Caco-2 (cell line): ENCODE measurements around the gene AIG1. TPM values are rescaled to one million over a fixed set of nuclear protein-coding genes. Genes with fewer than 3 reads are reported as not detected.

Source experiments
- BruUV-seq: library from RNA; stranded (reverse); fragments of 400-500 nt; replicated peaks from 2 replicates; lab custom pipeline; 2021; lab: Mats Ljungman, UMichigan
- CTCF ChIA-PET: fragments of 300-600 bp; sonication (Branson Sonifier 250); formaldehyde crosslinking; loops from one replicate; lab custom pipeline; 2022; ENCODE audit warnings: antibody characterized with exemption; lab: Charles Lee
- POLR2A ChIA-PET: fragments of 300-600 bp; sonication (Branson Sonifier 250); formaldehyde crosslinking; loops from one replicate; lab custom pipeline; 2022; ENCODE audit warnings: antibody characterized with exemption; lab: Charles Lee
- DNase-seq, 2 experiments: peaks; one replicate each; pipeline versions ENCODE4 v3.0.0 to v3.0.0-alpha.2; 2020 to 2022
- H3K27me3 ChIP-seq: replicated peaks from 2 replicates; pipeline ENCODE4 v1.6.0; 2011; ENCODE audit warnings: low read length; ENCODE audit not compliant: control insufficient read depth, insufficient read depth
- H3K36me3 ChIP-seq: 2 replicates; pipeline ENCODE4 v1.5.1; 2011; ENCODE audit warnings: low read length; ENCODE audit not compliant: control insufficient read depth, insufficient read depth
- H3K4me1 ChIP-seq: fragments of 250-450 bp; sonication (Bioruptor Pico); 2 replicates; pipeline ENCODE4 v1.5.1; 2020; ENCODE audit warnings: mild to moderate bottlenecking
- H3K4me3 ChIP-seq: 2 replicates; pipeline ENCODE4 v1.5.1; 2011; ENCODE audit warnings: low read depth, mild to moderate bottlenecking, control low read depth, low read length
- H3K9me3 ChIP-seq: fragments of 250-450 bp; sonication (Bioruptor Pico); 2 replicates; pipeline ENCODE4 v1.5.1; 2020; ENCODE audit warnings: mild to moderate bottlenecking, moderate library complexity
- H3K27ac Mint-ChIP-seq: one replicate; pipeline ENCODE4 v1.8.0; 2022; ENCODE audit warnings: mixed read lengths; ENCODE audit not compliant: unreplicated experiment
- H3K27me3 Mint-ChIP-seq: one replicate; pipeline ENCODE4 v1.8.0; 2022; ENCODE audit warnings: mixed read lengths; ENCODE audit not compliant: insufficient read depth, unreplicated experiment
- H3K36me3 Mint-ChIP-seq: one replicate; pipeline ENCODE4 v1.8.0; 2022; ENCODE audit warnings: mild to moderate bottlenecking, mixed read lengths; ENCODE audit not compliant: insufficient read depth, unreplicated experiment
- H3K4me1 Mint-ChIP-seq: one replicate; pipeline ENCODE4 v1.8.0; 2022; ENCODE audit warnings: low read depth, mixed read lengths; ENCODE audit not compliant: unreplicated experiment
- H3K4me3 Mint-ChIP-seq: one replicate; pipeline ENCODE4 v1.8.0; 2022; ENCODE audit warnings: mild to moderate bottlenecking, moderate library complexity, mixed read lengths; ENCODE audit not compliant: unreplicated experiment
- H3K9me3 Mint-ChIP-seq: one replicate; pipeline ENCODE4 v1.8.0; 2022; ENCODE audit warnings: mixed read lengths; ENCODE audit not compliant: unreplicated experiment
- CTCF ChIP-seq, 2 experiments: fragments of 200-600 bp in 1 of 2; IDR thresholded peaks; 1 replicate in 1 of 2; 2 replicates in 1 of 2; pipeline versions ENCODE4 v1.5.1 to v1.8.0; 2011 to 2022; ENCODE audit warnings: antibody characterized with exemption in 1 of 2, control low read depth in 1 of 2, inconsistent platforms in 1 of 2, low read depth in 1 of 2, low read length in 1 of 2, mild to moderate bottlenecking in 1 of 2, moderate library complexity in 1 of 2; ENCODE audit not compliant: insufficient read depth in 1 of 2, severe bottlenecking in 1 of 2, unreplicated experiment in 1 of 2
- intact Hi-C: fragments of 100-400 bp; cut with micrococcal nuclease; formaldehyde crosslinking; loops from one replicate; pipeline ENCODE4 v1.10.0; 2022; ENCODE audit not compliant: unreplicated experiment
- total RNA-seq: library from RNA; stranded (reverse); gene quantifications from 2 replicates; pipeline ENCODE4 v1.2.3, GENCODE V29; 2022

The AIG1 gene
- total RNA-seq, 1 experiment from 2014 or later, result 27.6 TPM

- H3K4me3 ChIP-seq, result no peak overlapping the region
- no peaks in the 10 kb centered on the region for H3K9me3 ChIP-seq
- Mint-ChIP-seq H3K27ac (no peak overlapping the region), H3K4me3 (no peak overlapping the region), H3K9me3 (no peaks in the 10 kb centered on the region), H3K36me3 (no peaks in the 10 kb centered on the region), H3K4me1 (no peaks in the 10 kb centered on the region), H3K27me3 (no peaks in the 10 kb centered on the region)
- CTCF ChIA-PET, result no interaction called here
- TF ChIP-seq CTCF (IDR thresholded peaks at IDR 0.05; ENCODE audit: insufficient read depth in 1 of 2, low read depth in 1 of 2, low read length in 1 of 2, severe bottlenecking in 1 of 2, unreplicated experiment in 1 of 2), result no peak
- POLR2A ChIA-PET, result no interaction called here
- peaks cover 13% of the 10 kb centered on the region for H3K4me1 ChIP-seq
- no peaks in the 10 kb centered on the region for H3K36me3 ChIP-seq
- intact Hi-C loops, result no loop called here
- no TSS peak for BruUV-seq
- H3K27me3 ChIP-seq, result no peaks in the 10 kb centered on the region
- no peak for DNase-seq
Observed at GRCh38 chr6:143103916-143104315, 43.2 kb downstream of the AIG1 start.

GRCh38 chr6:143107440-143107839 is 46.8 kb downstream of the AIG1 start:
- Histone ChIP-seq H3K9me3 (no peaks in the 10 kb centered on the region), H3K36me3 (no peaks in the 10 kb centered on the region), H3K4me3 (no peak overlapping the region), H3K4me1 (peaks cover 13% of the 10 kb centered on the region), H3K27me3 (no peaks in the 10 kb centered on the region)
- Mint-ChIP-seq H3K36me3 (no peaks in the 10 kb centered on the region), H3K27me3 (no peaks in the 10 kb centered on the region), H3K4me1 (no peaks in the 10 kb centered on the region), H3K4me3 (no peak overlapping the region), H3K27ac (no peak overlapping the region), H3K9me3 (no peaks in the 10 kb centered on the region)
- no TSS peak for BruUV-seq
- DNase-seq, result no peak
- no peak for TF ChIP-seq CTCF (IDR thresholded peaks at IDR 0.05; ENCODE audit: insufficient read depth in 1 of 2, low read depth in 1 of 2, low read length in 1 of 2, severe bottlenecking in 1 of 2, unreplicated experiment in 1 of 2)
- intact Hi-C loops, result no loop called here
- POLR2A ChIA-PET, result no interaction called here
- CTCF ChIA-PET, result no interaction called here

GRCh38 chr6:143107911-143108761 is 47.4 kb downstream of the AIG1 start:
- Mint-ChIP-seq H3K4me1 (no peaks in the 10 kb centered on the region), H3K27ac (no peak overlapping the region), H3K9me3 (no peaks in the 10 kb centered on the region), H3K4me3 (no peak overlapping the region), H3K27me3 (no peaks in the 10 kb centered on the region), H3K36me3 (no peaks in the 10 kb centered on the region)
- no TSS peak for BruUV-seq
- intact Hi-C loops, result no loop called here
- POLR2A ChIA-PET, result no interaction called here
- no peak for TF ChIP-seq CTCF (IDR thresholded peaks at IDR 0.05; ENCODE audit: insufficient read depth in 1 of 2, low read depth in 1 of 2, low read length in 1 of 2, severe bottlenecking in 1 of 2, unreplicated experiment in 1 of 2)
- H3K4me1 ChIP-seq, result peaks cover 13% of the 10 kb centered on the region
- no peak for DNase-seq
- no peaks in the 10 kb centered on the region for H3K9me3 ChIP-seq
- H3K36me3 ChIP-seq, result no peaks in the 10 kb centered on the region
- CTCF ChIA-PET, result no interaction called here
- H3K27me3 ChIP-seq, result no peaks in the 10 kb centered on the region
- H3K4me3 ChIP-seq, result no peak overlapping the region
